Measurements from ENCODE around the gene DAO.
A peak's percentile ranks its signal among the peaks of the same experiment; 100 is the strongest.
"Not testable (repeated sequence)": the region's sequence is repeated elsewhere in the genome, so short reads cannot be mapped to it uniquely, and the experiment has no call there.

The DAO gene

GRCh38 chr12:108879615-108880254 is at the start of gene DAO:
TSS of gene DAO (plus strand) at chr12:108880092. CDS start at chr12:108885007, 4,915 bp downstream.
- DNase-seq (ENCODE audit: low read depth, low spot score), result no peak

- no peak for DNase-seq (ENCODE audit: low read depth, low spot score)
These were observed 48.4 kb upstream of the DAO start for GRCh38 chr12:108831309-108831991.

GRCh38 chr12:108832208-108832607 is 47.7 kb upstream of the DAO start:
- DNase-seq (ENCODE audit: low read depth, low spot score), result no peak

DNA sequence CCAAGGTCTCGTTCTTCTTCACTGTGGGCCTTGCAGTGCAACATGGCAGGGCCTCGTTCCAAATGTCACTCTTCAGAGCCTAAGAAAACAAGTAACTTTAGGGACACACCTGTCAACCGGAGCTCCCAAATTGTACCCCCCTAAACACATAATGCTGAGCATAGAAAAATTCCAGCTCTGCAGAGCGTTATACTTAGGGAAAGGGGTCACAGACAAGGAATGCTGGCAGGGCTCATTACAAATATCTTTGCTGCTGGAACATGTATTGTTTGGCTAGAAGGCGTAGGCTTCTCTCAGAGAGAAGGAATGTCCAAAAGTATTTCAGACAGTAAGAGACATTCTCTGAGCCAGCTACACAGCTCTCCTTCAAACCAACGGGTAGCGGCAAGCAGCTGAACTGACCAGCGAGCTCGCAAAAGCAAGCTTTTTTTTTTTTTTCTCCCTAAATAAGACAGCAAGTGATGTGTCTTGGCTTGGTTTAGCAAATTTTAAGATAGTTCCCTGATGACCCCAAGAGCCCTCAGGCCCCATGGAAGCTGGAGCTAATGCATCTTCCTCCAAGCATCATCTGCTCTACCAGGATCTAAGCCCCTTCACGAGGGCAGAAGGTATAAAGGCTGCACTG is 47.0 kb upstream of the DAO start:
- no peak for DNase-seq (ENCODE audit: low read depth, low spot score)

- DNase-seq (ENCODE audit: low read depth, low spot score), result no peak
These were observed 46.5 kb upstream of the DAO start for GRCh38 chr12:108833355-108833733.

DNA sequence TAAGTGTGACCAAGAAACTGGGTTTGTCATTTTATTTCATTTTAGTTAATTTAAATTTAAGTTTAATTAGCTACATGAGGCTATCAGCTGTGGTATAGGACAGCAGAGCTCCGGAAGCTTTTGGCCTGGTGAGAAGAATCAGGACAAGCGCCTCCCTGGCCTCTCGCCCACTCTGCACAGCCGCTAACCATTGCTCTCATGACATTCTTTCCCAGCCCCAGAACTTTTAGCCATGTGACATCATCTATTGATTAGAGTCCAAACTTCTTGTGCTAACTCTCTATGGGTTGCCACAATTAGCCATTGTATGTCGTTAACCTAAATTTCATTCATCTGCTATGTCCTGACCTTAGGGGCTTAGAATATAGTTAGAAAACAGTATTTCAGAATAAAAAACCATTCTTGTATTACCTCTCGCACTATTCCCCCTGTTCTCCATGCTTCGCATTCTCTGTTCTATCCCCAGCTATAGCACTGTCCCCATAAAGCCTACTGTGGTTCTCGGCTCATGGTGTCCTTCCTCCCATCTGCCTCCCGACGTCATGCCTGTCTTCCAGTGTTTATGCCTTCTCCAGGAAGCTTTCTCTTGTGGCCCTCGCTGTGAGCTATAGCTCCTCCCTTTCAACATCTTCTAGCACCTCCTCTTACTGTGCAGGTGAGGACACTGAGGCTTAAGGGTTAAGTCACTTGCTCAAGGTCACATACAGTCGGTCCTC is 46.0 kb upstream of the DAO start:
- no peak for DNase-seq (ENCODE audit: low read depth, low spot score)

DNA sequence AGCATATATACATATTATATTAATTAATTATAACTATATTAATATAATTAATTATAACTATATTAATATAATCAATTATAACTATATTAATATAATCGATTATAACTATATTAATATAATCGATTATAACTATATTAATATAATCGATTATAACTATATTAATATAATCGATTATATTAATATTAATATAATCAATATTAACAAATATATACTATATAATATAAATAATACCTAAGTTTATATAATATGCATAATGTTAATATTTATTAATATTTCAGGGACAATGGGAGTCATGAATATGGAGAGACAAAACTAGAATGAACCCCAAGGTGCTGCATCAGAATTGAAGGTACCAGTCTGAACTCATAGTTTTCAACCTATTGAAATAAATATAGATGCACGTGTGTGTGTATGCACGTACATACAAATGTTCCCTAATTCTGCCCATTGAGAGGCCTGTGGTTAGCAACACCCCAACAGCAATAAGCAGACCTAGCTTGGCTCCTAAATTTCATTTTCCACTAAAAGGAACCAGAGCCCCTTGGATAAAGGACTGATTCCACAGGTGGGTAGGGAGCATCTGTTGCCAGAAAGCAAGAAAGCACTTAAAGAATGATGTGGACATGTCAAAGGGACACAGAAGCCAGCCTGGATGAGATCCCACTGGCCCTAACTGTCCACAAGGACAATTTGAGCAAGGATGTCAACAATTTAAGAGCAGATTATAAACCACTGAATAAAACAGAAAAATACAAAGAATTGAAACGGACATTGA is 43.8 kb upstream of the DAO start:
- DNase-seq (ENCODE audit: low read depth, low spot score), result no peak

GRCh38 chr12:108837239-108837638 is 42.7 kb upstream of the DAO start:
- no peak for DNase-seq (ENCODE audit: low read depth, low spot score)

GRCh38 chr12:108837680-108838079 is 42.2 kb upstream of the DAO start:
- no peak for DNase-seq (ENCODE audit: low read depth, low spot score)

- DNase-seq (ENCODE audit: low read depth, low spot score), result peak; percentile 82
These were observed 41.5 kb upstream of the DAO start for GRCh38 chr12:108838194-108839017.

- no peak for DNase-seq (ENCODE audit: low read depth, low spot score)
These were observed 40.6 kb upstream of the DAO start for GRCh38 chr12:108839018-108839889.

GRCh38 chr12:108839890-108840230 is 40.0 kb upstream of the DAO start:
- no peak for DNase-seq (ENCODE audit: low read depth, low spot score)

DNA sequence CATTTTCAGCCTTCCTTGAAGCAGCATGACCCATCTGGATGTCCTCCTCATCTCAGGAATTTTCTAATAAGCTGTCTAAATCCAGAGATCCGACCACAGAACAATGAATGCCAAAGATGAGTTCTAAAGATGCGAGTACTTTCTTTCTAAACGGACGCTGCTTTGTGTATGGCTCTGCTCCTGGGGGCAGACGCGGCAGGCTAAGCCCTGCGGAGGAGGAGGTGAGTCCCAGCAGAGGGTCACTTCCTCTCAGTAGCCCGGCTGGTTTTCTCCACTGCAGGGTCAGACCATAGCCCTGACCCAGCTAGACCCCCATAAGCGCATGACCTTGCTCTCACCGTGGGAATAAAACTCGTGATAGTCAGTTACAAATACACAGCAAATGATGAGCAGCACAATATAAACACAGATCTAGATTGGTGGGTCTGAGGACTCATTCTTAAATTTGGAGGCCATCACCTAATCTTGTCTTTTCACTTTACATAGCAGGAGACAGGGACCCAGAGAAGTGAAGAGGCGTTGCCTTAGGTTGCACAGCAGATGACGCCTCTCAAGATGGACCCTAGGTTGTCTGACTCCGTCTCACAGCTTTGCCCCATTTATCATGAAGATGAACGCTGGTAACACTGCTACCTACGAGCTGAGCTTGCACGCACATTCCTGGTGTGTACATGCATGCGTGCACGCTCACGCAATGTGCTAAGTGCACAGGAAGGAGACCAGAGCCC is 39.1 kb upstream of the DAO start:
- DNase-seq (ENCODE audit: low read depth, low spot score), result no peak

DNA sequence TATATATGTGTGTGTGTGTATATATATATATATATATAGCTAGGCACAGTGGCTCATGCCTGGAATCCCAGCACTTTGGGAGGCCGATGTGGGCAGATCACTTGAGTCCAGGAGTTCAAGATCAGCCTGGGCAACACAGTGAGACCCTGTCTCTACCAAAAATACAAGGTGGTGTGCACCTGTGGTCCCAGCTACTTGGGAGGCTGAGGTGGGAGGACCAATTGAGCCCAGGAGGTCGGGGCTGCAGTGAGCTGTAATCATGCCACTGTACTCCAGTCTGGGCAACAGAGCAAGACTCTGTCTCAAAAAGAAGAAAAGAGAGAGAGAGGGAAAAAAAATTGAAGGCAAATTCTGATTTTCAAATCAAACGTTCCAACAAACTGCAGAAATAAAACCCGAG is 38.1 kb upstream of the DAO start:
- not testable (repeated sequence) for DNase-seq (ENCODE audit: low read depth, low spot score)

- no peak for DNase-seq (ENCODE audit: low read depth, low spot score)
These were observed 37.5 kb upstream of the DAO start for GRCh38 chr12:108842361-108842760.

DNA sequence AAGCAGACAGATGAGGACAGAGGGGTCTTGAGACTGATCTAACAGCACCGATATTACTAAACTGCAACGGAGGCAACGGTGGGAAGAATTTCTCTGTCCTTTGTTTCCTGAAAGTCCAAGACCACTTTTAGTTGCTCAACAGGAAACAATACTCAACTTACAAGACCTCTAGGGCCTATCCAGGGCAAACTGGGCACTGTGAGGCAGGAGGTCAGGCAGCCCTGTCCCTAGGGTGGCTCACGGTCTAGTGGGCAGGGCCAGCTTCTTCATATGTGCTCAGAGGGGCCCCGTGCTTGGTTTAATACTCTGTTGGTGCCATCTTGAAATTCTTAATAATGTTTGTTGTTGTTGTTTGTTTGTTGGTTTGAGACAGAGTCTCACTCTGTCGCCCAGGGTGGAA is 36.7 kb upstream of the DAO start:
- DNase-seq (ENCODE audit: low read depth, low spot score), result no peak

- DNase-seq (ENCODE audit: low read depth, low spot score), result no peak
These were observed 34.2 kb upstream of the DAO start for GRCh38 chr12:108845696-108846095.

DNA sequence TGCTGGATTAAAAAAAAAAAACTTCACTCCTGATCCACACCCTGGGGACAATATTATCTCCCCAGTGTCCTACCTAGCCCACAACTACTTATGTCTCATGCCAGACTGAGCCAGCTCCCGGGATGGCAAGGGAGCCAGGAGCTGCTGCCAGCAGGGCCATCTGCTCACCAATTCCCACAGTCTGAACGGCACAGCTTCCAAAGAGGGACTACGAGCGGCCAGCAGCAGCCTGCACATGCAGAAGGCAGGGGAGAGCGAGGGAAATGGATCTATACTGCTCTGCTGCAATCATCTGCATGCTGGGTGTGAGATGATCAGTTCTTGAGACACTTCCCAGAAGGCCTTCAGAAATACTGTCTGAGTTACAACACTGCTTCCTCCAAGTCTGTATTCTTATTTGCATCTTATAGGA is 33.6 kb upstream of the DAO start:
- no peak for DNase-seq (ENCODE audit: low read depth, low spot score)

DNA sequence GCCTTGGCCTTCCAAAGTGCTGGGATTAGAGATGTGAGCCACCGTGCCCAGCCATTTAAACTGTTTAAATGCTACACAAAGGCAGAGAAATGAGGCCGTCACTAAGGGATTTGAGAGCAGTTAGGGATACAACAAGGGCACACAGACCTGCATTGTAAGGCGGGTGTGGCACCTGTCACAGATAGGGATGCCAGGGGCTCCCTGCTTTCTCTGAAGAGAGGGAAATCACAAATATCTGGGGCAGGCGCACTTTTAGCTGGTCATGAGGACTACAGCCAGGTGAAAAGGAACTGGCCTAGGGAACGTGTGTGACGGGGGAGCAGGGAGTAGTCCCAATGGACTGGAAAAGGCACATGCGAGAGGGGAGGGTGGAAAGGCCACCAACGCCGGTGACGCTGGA is 32.2 kb upstream of the DAO start:
- no peak for DNase-seq (ENCODE audit: low read depth, low spot score)

Measured in iPS DF 19.7 (cell line).